HepG2 (cell line): Measurements from ENCODE around the gene FLYWCH1. TPM values are rescaled to one million over a fixed set of nuclear protein-coding genes. Genes with fewer than 3 reads are reported as not detected.

Experiments
- DR1 ChIP-seq: sonication (generic); formaldehyde crosslinking; IDR thresholded peaks from 2 replicates; pipeline ENCODE4 v1.8.0; 2021; ENCODE audit warnings: mild to moderate bottlenecking, missing genetic modification reagents, inconsistent platforms
- HDAC1 ChIP-seq: sonication (generic); formaldehyde crosslinking; IDR thresholded peaks from 2 replicates; pipeline ENCODE4 v1.5.1; 2020; ENCODE audit warnings: mild to moderate bottlenecking, missing genetic modification reagents
- KLF15 ChIP-seq: sonication (generic); formaldehyde crosslinking; IDR thresholded peaks from 2 replicates; pipeline ENCODE4 v1.8.1; 2023; ENCODE audit warnings: borderline replicate concordance, mild to moderate bottlenecking, inconsistent platforms, missing genetic modification reagents, mixed read lengths
- MAFG ChIP-seq: sonication (generic); formaldehyde crosslinking; IDR thresholded peaks from 2 replicates; pipeline ENCODE4 v1.5.1; 2020; ENCODE audit warnings: mild to moderate bottlenecking, missing genetic modification reagents
- POLR2AphosphoS2 ChIP-seq: IDR thresholded peaks from 2 replicates; pipeline ENCODE4 v1.6.1; 2011; ENCODE audit warnings: low read depth, low read length, improper control_type of control experiment
- RBAK ChIP-seq: sonication (generic); formaldehyde crosslinking; IDR thresholded peaks from 2 replicates; pipeline ENCODE4 v1.5.1; 2020; ENCODE audit warnings: mild to moderate bottlenecking, missing genetic modification reagents
- ZMAT3 ChIP-seq: sonication (generic); formaldehyde crosslinking; conservative IDR thresholded peaks from 2 replicates; pipeline ENCODE4 v1.7.0; 2021; ENCODE audit warnings: missing genetic modification reagents
- ZNF17 ChIP-seq: sonication (generic); formaldehyde crosslinking; IDR thresholded peaks from 2 replicates; pipeline ENCODE4 v1.5.0; 2020; ENCODE audit warnings: mild to moderate bottlenecking, missing genetic modification reagents
- ZNF253 ChIP-seq: sonication (generic); formaldehyde crosslinking; IDR thresholded peaks from 2 replicates; pipeline ENCODE4 v1.8.0; 2022; ENCODE audit warnings: mild to moderate bottlenecking, missing genetic modification reagents, borderline replicate concordance
- ZNF337 ChIP-seq: sonication (generic); formaldehyde crosslinking; IDR thresholded peaks from 2 replicates; pipeline ENCODE4 v1.5.1; 2020; ENCODE audit warnings: missing genetic modification reagents, low read depth, mild to moderate bottlenecking, borderline replicate concordance
- ZNF546 ChIP-seq: sonication (generic); formaldehyde crosslinking; conservative IDR thresholded peaks from 2 replicates; pipeline ENCODE4 v1.8.1; 2023; ENCODE audit warnings: mild to moderate bottlenecking, missing genetic modification reagents
- polyA plus RNA-seq, 8 experiments: library from polyadenylated mRNA; depleted of rRNA in 3 of 8; stranded (reverse) in 7 of 8; unstranded in 1 of 8; fragments of >200 nt; fragmentation: Illumina TruSeq in 4 of 8; extraction: Trizol in 4 of 8; gene quantifications; 2 replicates each; pipeline versions ENCODE4 v1.2.1 to v1.2.3, GENCODE V29; 2011 to 2016; ENCODE audit warnings: low read depth in 4 of 8, missing spikeins in 1 of 8, mixed read lengths in 1 of 8; ENCODE audit not compliant: insufficient read depth in 1 of 8
- total RNA-seq, 5 experiments: library from RNA; depleted of rRNA; stranded (reverse); fragments of >200 nt; fragmentation: Illumina TruSeq; extraction: Trizol; gene quantifications; 2 replicates each; pipeline ENCODE4 v1.2.3, GENCODE V29; 2016; ENCODE audit warnings: low read depth in 1 of 5
- TF ChIP-seq, protein P1 (sequence below): sonication (generic); formaldehyde crosslinking; IDR thresholded peaks from 2 replicates; pipeline ENCODE4 v1.5.1; 2020; ENCODE audit warnings: mild to moderate bottlenecking, missing genetic modification reagents, moderate library complexity
- TF ChIP-seq, protein P2 (sequence below): sonication (generic); formaldehyde crosslinking; IDR thresholded peaks from 2 replicates; pipeline ENCODE4 v1.4.0; 2020; ENCODE audit warnings: mild to moderate bottlenecking, missing genetic modification reagents
- TF ChIP-seq, protein P3 (sequence below): IDR thresholded peaks from 2 replicates; pipeline ENCODE4 v1.6.1; 2012; ENCODE audit warnings: low read length, improper control_type of control experiment
- TF ChIP-seq, protein P4 (sequence below): IDR thresholded peaks from 2 replicates; pipeline ENCODE4 v1.6.1; 2016; ENCODE audit warnings: missing compliant biosample characterization, missing genetic modification reagents, borderline replicate concordance
- TF ChIP-seq, protein P5 (sequence below), 2 experiments: fragments of 450-650 bp in 1 of 2; sonication (generic) in 1 of 2; formaldehyde crosslinking; IDR thresholded peaks; 2 replicates each; pipeline versions ENCODE4 v1.5.0 to v1.8.0; 2020 to 2022; ENCODE audit warnings: mild to moderate bottlenecking in 1 of 2, missing genetic modification reagents in 1 of 2
- TF ChIP-seq, protein P6 (sequence below): sonication (generic); formaldehyde crosslinking; IDR thresholded peaks from 2 replicates; pipeline ENCODE4 v1.5.0; 2020; ENCODE audit warnings: mild to moderate bottlenecking, missing genetic modification reagents, moderate library complexity

The FLYWCH1 gene
- total and polyA plus RNA-seq, 2 of the 13 experiments (the other 11 are each of a cell fraction or from before 2014, with no cell fraction given): 7.3 to 12.4 TPM

DNA sequence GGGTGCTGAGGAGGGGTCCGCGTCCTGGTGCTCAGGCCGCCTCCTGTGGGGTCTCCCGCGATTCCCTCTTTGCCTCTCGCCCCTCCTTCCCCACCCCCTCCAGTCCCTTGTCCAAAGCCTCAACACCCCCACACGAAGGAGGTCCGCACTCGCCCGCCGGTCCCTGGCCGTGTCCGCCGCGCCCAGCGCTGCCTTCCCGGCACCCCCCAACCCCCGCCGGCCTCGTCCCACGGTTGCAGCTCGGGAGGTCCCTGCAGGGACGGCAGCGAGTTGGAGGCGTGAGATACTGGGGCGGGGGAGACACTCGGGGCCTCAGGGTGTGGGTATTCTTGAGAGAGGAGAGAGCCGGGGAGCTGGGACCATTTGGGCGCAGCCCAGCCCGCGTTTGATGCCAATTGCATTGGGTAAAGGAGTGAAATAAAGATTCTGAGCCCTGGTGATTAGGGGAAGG lies 28.2 kb upstream of the FLYWCH1 start (continued):
- TF ChIP-seq, protein P1, sequence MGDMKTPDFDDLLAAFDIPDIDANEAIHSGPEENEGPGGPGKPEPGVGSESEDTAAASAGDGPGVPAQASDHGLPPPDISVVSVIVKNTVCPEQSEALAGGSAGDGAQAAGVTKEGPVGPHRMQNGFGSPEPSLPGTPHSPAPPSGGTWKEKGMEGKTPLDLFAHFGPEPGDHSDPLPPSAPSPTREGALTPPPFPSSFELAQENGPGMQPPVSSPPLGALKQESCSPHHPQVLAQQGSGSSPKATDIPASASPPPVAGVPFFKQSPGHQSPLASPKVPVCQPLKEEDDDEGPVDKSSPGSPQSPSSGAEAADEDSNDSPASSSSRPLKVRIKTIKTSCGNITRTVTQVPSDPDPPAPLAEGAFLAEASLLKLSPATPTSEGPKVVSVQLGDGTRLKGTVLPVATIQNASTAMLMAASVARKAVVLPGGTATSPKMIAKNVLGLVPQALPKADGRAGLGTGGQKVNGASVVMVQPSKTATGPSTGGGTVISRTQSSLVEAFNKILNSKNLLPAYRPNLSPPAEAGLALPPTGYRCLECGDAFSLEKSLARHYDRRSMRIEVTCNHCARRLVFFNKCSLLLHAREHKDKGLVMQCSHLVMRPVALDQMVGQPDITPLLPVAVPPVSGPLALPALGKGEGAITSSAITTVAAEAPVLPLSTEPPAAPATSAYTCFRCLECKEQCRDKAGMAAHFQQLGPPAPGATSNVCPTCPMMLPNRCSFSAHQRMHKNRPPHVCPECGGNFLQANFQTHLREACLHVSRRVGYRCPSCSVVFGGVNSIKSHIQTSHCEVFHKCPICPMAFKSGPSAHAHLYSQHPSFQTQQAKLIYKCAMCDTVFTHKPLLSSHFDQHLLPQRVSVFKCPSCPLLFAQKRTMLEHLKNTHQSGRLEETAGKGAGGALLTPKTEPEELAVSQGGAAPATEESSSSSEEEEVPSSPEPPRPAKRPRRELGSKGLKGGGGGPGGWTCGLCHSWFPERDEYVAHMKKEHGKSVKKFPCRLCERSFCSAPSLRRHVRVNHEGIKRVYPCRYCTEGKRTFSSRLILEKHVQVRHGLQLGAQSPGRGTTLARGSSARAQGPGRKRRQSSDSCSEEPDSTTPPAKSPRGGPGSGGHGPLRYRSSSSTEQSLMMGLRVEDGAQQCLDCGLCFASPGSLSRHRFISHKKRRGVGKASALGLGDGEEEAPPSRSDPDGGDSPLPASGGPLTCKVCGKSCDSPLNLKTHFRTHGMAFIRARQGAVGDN (CRISPR knock-in tag): peak; percentile 52; the same call in 1 of the 2 replicates
- TF ChIP-seq, protein P2, sequence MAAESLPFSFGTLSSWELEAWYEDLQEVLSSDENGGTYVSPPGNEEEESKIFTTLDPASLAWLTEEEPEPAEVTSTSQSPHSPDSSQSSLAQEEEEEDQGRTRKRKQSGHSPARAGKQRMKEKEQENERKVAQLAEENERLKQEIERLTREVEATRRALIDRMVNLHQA (CRISPR knock-in tag): no peak
- TF ChIP-seq POLR2AphosphoS2: no peak
- TF ChIP-seq ZNF253 (CRISPR knock-in tag): no peak
- no peak for TF ChIP-seq DR1
- peak; percentile 46; the same call in 1 of the 2 replicates for TF ChIP-seq ZMAT3 (CRISPR knock-in tag)
- TF ChIP-seq, protein P3, sequence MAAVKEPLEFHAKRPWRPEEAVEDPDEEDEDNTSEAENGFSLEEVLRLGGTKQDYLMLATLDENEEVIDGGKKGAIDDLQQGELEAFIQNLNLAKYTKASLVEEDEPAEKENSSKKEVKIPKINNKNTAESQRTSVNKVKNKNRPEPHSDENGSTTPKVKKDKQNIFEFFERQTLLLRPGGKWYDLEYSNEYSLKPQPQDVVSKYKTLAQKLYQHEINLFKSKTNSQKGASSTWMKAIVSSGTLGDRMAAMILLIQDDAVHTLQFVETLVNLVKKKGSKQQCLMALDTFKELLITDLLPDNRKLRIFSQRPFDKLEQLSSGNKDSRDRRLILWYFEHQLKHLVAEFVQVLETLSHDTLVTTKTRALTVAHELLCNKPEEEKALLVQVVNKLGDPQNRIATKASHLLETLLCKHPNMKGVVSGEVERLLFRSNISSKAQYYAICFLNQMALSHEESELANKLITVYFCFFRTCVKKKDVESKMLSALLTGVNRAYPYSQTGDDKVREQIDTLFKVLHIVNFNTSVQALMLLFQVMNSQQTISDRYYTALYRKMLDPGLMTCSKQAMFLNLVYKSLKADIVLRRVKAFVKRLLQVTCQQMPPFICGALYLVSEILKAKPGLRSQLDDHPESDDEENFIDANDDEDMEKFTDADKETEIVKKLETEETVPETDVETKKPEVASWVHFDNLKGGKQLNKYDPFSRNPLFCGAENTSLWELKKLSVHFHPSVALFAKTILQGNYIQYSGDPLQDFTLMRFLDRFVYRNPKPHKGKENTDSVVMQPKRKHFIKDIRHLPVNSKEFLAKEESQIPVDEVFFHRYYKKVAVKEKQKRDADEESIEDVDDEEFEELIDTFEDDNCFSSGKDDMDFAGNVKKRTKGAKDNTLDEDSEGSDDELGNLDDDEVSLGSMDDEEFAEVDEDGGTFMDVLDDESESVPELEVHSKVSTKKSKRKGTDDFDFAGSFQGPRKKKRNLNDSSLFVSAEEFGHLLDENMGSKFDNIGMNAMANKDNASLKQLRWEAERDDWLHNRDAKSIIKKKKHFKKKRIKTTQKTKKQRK: no peak
- TF ChIP-seq ZNF546 (CRISPR knock-in tag): no peak
- TF ChIP-seq, protein P4, sequence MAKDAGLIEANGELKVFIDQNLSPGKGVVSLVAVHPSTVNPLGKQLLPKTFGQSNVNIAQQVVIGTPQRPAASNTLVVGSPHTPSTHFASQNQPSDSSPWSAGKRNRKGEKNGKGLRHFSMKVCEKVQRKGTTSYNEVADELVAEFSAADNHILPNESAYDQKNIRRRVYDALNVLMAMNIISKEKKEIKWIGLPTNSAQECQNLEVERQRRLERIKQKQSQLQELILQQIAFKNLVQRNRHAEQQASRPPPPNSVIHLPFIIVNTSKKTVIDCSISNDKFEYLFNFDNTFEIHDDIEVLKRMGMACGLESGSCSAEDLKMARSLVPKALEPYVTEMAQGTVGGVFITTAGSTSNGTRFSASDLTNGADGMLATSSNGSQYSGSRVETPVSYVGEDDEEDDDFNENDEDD (CRISPR knock-in tag): no peak
- TF ChIP-seq ZNF17 (CRISPR knock-in tag): no peak
- no peak for TF ChIP-seq ZNF337
- TF ChIP-seq, protein P5, sequence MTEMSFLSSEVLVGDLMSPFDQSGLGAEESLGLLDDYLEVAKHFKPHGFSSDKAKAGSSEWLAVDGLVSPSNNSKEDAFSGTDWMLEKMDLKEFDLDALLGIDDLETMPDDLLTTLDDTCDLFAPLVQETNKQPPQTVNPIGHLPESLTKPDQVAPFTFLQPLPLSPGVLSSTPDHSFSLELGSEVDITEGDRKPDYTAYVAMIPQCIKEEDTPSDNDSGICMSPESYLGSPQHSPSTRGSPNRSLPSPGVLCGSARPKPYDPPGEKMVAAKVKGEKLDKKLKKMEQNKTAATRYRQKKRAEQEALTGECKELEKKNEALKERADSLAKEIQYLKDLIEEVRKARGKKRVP (CRISPR knock-in tag; IDR thresholded peaks at IDR 0.05): no peak
- TF ChIP-seq RBAK (CRISPR knock-in tag): no peak
- TF ChIP-seq MAFG: no peak
- peak; percentile 25; the same call in 1 of the 2 replicates for TF ChIP-seq HDAC1 (CRISPR knock-in tag)
- TF ChIP-seq, protein P6, sequence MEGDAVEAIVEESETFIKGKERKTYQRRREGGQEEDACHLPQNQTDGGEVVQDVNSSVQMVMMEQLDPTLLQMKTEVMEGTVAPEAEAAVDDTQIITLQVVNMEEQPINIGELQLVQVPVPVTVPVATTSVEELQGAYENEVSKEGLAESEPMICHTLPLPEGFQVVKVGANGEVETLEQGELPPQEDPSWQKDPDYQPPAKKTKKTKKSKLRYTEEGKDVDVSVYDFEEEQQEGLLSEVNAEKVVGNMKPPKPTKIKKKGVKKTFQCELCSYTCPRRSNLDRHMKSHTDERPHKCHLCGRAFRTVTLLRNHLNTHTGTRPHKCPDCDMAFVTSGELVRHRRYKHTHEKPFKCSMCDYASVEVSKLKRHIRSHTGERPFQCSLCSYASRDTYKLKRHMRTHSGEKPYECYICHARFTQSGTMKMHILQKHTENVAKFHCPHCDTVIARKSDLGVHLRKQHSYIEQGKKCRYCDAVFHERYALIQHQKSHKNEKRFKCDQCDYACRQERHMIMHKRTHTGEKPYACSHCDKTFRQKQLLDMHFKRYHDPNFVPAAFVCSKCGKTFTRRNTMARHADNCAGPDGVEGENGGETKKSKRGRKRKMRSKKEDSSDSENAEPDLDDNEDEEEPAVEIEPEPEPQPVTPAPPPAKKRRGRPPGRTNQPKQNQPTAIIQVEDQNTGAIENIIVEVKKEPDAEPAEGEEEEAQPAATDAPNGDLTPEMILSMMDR (CRISPR knock-in tag): no peak
- no peak for TF ChIP-seq KLF15 (CRISPR knock-in tag)
